ENCODE data around the gene CEP63.

DNA sequence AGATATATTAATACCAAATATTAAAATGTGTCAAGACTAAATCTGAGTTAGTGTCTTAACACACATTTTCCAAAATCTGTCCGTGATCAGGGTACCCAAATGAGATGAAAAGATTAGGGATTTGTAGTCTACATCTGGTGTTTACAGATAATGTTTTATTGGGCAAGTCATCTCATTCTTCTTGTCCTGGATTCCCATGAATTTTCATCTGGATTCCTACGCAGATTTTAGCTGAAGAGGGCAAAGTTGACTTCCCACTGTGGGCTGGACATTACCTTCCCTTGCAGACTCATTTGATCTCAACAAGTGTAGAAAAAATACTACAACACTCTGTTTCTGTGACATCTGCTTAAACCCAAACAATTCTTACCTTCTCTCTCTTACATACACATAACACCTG lies 79.1 kb downstream of the CEP63 start:
- TF ChIP-seq, protein P1, sequence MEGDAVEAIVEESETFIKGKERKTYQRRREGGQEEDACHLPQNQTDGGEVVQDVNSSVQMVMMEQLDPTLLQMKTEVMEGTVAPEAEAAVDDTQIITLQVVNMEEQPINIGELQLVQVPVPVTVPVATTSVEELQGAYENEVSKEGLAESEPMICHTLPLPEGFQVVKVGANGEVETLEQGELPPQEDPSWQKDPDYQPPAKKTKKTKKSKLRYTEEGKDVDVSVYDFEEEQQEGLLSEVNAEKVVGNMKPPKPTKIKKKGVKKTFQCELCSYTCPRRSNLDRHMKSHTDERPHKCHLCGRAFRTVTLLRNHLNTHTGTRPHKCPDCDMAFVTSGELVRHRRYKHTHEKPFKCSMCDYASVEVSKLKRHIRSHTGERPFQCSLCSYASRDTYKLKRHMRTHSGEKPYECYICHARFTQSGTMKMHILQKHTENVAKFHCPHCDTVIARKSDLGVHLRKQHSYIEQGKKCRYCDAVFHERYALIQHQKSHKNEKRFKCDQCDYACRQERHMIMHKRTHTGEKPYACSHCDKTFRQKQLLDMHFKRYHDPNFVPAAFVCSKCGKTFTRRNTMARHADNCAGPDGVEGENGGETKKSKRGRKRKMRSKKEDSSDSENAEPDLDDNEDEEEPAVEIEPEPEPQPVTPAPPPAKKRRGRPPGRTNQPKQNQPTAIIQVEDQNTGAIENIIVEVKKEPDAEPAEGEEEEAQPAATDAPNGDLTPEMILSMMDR (conservative IDR thresholded peaks at IDR 0.05 in 1 of 2, IDR thresholded peaks at IDR 0.05 in 1 of 2; ENCODE audit: extremely low read depth in 1 of 2, insufficient read depth in 1 of 2, low read depth in 1 of 2, low read length in 2 of 2) = no peak
- TF ChIP-seq EZH2 (IDR thresholded peaks at IDR 0.05; ENCODE audit: borderline replicate concordance, low read length) = no peak

Measured in mammary epithelial cell (primary cell).